ENCODE data around the gene EPHA4.

The EPHA4 gene

DNA sequence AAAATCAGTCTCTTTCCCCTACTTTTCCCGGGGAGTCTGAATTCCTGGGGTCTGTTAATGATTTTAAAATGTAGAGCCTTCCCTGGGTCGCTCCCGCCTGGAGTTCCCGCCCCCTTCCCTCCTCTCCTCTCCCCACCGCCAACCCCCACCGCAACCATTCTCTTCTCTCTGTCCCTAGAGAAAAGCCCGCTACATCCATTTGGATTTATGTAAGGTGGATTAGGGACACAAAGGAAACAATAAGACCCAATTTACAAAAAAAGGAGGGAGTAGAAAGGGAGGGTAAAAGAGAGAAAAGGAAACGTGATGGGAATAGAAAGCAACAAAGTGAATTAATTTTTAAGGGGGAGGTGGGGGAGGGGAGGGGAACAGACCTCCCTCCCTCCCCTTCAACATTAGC, 2.2 kb downstream of the EPHA4 start:
- TF ChIP-seq, protein P1, sequence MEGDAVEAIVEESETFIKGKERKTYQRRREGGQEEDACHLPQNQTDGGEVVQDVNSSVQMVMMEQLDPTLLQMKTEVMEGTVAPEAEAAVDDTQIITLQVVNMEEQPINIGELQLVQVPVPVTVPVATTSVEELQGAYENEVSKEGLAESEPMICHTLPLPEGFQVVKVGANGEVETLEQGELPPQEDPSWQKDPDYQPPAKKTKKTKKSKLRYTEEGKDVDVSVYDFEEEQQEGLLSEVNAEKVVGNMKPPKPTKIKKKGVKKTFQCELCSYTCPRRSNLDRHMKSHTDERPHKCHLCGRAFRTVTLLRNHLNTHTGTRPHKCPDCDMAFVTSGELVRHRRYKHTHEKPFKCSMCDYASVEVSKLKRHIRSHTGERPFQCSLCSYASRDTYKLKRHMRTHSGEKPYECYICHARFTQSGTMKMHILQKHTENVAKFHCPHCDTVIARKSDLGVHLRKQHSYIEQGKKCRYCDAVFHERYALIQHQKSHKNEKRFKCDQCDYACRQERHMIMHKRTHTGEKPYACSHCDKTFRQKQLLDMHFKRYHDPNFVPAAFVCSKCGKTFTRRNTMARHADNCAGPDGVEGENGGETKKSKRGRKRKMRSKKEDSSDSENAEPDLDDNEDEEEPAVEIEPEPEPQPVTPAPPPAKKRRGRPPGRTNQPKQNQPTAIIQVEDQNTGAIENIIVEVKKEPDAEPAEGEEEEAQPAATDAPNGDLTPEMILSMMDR (IDR thresholded peaks at IDR 0.05; ENCODE audit: borderline replicate concordance, control extremely low read depth, extremely low read depth, insufficient read depth, missing control alignments), result no peak
- no peak for DNase-seq (ENCODE audit: low spot score)
- in situ Hi-C loops (cut with MboI; ENCODE audit: low sequenced_read_pairs, unreplicated experiment), result loop anchor here (25.0 kb wide), 1 partner anchor 883 kb away; no protein-coding TSS in a partner anchor

DNA sequence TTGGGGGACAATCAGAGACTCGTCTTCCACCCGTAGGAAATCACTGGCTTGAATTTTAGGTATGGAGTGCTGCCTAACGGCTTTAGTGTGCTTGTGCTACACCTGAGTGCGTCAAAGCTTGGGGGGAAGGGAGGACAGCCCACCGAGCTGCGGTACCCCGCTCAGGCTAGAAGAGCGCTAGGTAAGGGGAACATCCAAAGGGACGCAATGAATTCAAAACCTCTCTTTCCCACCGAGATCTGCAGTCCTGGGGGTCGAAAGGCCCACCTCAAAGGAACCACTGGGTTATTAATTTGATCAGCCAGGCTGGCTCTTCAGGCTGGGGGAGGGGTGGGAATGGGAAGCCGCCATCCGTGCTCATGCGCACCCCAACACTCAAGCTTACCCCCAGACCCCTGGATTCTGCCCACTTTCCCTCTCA, 2.7 kb downstream of the EPHA4 start:
- in situ Hi-C loops (cut with MboI; ENCODE audit: low sequenced_read_pairs, unreplicated experiment), result loop anchor here (25.0 kb wide), 1 partner anchor 882 kb away; no protein-coding TSS in a partner anchor
- TF ChIP-seq, protein P1 (IDR thresholded peaks at IDR 0.05; ENCODE audit: borderline replicate concordance, control extremely low read depth, extremely low read depth, insufficient read depth, missing control alignments), result no peak
- no peak for DNase-seq (ENCODE audit: low spot score)

DNA sequence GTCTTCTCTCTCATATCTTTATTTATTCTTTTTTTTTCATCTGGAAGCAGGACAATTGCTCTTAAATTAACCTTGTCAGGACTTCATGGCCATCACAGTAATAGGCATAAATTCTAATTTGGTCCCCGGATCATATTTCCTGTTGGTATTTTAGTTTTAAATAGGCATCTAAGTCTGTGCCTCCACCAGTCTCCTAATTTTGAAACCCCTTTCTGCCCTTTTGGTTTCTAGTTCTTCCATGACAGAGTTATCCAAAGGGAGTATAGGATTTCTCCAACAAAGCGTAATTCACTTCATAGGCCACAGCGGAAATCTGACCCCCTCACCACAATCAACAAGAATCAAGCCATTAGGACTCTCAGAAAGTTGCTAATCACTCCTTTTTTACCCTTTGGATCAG, 3.8 kb downstream of the EPHA4 start:
- in situ Hi-C loops (cut with MboI; ENCODE audit: low sequenced_read_pairs, unreplicated experiment), result loop anchor here (25.0 kb wide), 1 partner anchor 881 kb away; no protein-coding TSS in a partner anchor
- DNase-seq (ENCODE audit: low spot score), result no peak
- TF ChIP-seq, protein P1 (IDR thresholded peaks at IDR 0.05; ENCODE audit: borderline replicate concordance, control extremely low read depth, extremely low read depth, insufficient read depth, missing control alignments), result no peak

DNA sequence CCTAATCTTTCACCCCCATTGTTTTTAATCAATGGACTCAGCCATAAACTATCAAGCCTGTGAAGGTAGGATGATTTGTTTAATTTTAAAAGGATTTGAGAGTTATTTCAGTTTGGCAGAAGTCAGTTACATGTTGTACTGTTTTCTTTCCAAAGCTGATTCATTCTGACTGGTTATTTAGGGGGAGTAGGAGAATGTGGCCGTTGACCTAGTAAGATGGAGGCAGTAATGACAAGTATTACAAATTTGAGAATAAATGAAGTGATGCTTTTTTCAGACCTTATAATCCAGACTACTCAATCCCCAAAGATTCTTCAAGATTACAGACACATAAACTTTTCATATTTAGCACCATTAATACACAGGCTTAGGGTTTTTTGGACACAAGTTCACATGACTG, 4.3 kb downstream of the EPHA4 start:
- no peak for DNase-seq (ENCODE audit: low spot score)
- TF ChIP-seq, protein P1 (IDR thresholded peaks at IDR 0.05; ENCODE audit: borderline replicate concordance, control extremely low read depth, extremely low read depth, insufficient read depth, missing control alignments), result no peak
- in situ Hi-C loops (cut with MboI; ENCODE audit: low sequenced_read_pairs, unreplicated experiment), result loop anchor here (25.0 kb wide), 1 partner anchor 881 kb away; no protein-coding TSS in a partner anchor

DNA sequence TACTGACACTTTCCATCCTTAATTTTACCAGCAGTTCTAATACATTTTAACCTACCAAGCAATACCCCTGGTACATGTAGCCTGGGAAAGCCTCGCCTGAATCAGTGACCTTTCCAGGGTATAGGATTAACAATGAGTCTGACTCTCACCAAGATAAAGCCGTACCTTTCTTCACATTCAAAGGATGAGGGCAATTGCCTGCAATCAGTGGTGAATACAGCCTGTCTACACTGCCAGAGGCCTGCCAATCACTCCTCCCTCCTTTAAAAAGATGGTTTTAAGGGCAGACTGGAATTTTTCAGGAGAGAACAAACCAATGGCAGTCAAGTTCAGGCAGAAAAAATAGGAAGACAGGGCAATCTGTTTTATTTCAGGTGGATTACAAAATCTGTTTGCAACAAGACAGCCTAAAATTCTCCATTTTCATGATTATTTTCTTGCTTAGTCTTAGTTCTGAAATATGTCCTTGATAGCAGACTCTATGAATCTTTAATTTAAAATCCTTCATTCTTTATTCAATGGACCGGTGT, 4.8 kb downstream of the EPHA4 start:
- in situ Hi-C loops (cut with MboI; ENCODE audit: low sequenced_read_pairs, unreplicated experiment), result loop anchor here (25.0 kb wide), 1 partner anchor 880 kb away; no protein-coding TSS in a partner anchor
- DNase-seq (ENCODE audit: low spot score), result no peak
- TF ChIP-seq, protein P1 (IDR thresholded peaks at IDR 0.05; ENCODE audit: borderline replicate concordance, control extremely low read depth, extremely low read depth, insufficient read depth, missing control alignments), result no peak

DNA sequence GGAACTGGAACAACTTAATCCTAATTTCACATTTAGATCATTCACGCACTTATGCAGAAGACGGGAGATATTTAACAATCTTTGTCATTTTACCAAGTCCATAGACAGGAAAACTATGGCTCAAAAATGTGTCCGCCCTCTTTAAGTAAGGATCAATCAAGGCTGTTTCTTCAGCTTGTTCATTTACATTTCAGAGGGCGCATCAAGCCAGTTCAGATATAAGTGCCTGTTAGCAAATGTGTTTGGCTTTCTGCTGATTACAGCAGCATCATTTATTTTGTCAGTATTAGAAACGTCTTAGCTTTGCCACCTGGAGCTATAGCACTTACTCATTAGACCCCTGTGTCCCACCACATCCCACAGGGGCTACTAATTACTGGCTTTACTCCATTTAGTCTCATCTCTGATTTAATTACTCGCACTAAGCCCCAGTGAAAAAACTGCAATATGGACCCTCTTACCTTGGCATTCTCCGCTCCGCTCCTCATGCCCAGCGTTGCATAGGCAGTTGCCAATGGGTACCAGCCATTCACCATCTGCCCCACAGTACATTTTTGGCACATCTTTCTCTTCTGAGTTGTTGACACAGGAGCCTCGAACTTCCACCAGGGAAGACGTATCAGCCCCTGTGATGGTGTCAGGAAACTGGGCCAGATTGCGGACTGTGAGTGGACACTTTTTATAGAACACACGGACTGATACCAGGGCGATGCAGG, 8.7 kb downstream of the EPHA4 start:
- in situ Hi-C loops (cut with MboI; ENCODE audit: low sequenced_read_pairs, unreplicated experiment), result loop anchor here (25.0 kb wide), 1 partner anchor 876 kb away; no protein-coding TSS in a partner anchor
- TF ChIP-seq, protein P1 (IDR thresholded peaks at IDR 0.05; ENCODE audit: borderline replicate concordance, control extremely low read depth, extremely low read depth, insufficient read depth, missing control alignments), result no peak
- no peak for DNase-seq (ENCODE audit: low spot score)
